ENCODE results near the gene ZEB1. TPM values are rescaled to one million over a fixed set of nuclear protein-coding genes. Genes with fewer than 3 reads are reported as not detected.

ZEB1 gene
- total RNA-seq, 1 experiment from 2014 or later = 31.5 TPM

- in situ Hi-C loops (cut with HindIII; ENCODE audit: low pct_unique_long_range_greater_than_20kb, low sequenced_read_pairs) = no loop called here
- intact Hi-C loops (cut with micrococcal nuclease; ENCODE audit: unreplicated experiment) = no loop called here
- no peaks in the 10 kb centered on the region for H3K36me3 ChIP-seq (ENCODE audit: control insufficient read depth, insufficient read depth, low read length)
- no peaks in the 10 kb centered on the region for H3K27me3 ChIP-seq (ENCODE audit: control insufficient read depth, insufficient read depth, low read length)
- no peak for TF ChIP-seq TCF7L2 (IDR thresholded peaks at IDR 0.05; ENCODE audit: low read depth, low read length)
- no peak for TF ChIP-seq POLR2AphosphoS5 (IDR thresholded peaks at IDR 0.05; ENCODE audit: low read depth, low read length)
- TF ChIP-seq, protein P1, sequence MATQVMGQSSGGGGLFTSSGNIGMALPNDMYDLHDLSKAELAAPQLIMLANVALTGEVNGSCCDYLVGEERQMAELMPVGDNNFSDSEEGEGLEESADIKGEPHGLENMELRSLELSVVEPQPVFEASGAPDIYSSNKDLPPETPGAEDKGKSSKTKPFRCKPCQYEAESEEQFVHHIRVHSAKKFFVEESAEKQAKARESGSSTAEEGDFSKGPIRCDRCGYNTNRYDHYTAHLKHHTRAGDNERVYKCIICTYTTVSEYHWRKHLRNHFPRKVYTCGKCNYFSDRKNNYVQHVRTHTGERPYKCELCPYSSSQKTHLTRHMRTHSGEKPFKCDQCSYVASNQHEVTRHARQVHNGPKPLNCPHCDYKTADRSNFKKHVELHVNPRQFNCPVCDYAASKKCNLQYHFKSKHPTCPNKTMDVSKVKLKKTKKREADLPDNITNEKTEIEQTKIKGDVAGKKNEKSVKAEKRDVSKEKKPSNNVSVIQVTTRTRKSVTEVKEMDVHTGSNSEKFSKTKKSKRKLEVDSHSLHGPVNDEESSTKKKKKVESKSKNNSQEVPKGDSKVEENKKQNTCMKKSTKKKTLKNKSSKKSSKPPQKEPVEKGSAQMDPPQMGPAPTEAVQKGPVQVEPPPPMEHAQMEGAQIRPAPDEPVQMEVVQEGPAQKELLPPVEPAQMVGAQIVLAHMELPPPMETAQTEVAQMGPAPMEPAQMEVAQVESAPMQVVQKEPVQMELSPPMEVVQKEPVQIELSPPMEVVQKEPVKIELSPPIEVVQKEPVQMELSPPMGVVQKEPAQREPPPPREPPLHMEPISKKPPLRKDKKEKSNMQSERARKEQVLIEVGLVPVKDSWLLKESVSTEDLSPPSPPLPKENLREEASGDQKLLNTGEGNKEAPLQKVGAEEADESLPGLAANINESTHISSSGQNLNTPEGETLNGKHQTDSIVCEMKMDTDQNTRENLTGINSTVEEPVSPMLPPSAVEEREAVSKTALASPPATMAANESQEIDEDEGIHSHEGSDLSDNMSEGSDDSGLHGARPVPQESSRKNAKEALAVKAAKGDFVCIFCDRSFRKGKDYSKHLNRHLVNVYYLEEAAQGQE (IDR thresholded peaks at IDR 0.05; ENCODE audit: insufficient read depth in 1 of 2, low read depth in 2 of 2, low read length in 1 of 2) = no peak
- no peak for TF ChIP-seq SIN3A (IDR thresholded peaks at IDR 0.05; ENCODE audit: borderline replicate concordance, insufficient read depth, low read depth, low read length)
- no peak for TF ChIP-seq CTCF (IDR thresholded peaks at IDR 0.05)
- no peak overlapping the region for H3K27ac ChIP-seq (ENCODE audit: low read length)
- H3K4me3 ChIP-seq (ENCODE audit: low read depth in 2 of 2, low read length in 2 of 2) = no peak overlapping the region
- POLR2A ChIA-PET = no interaction called here
- ATAC-seq (no peak), DNase-seq (ENCODE audit: low read depth, low spot score) (no peak)
- H3K9me3 ChIP-seq (ENCODE audit: control insufficient read depth, insufficient read depth, low read depth, low read length) = peaks cover 5% of the 10 kb centered on the region; the same call in 1 of the 2 replicates
- CTCF ChIA-PET = no interaction called here
- no peaks in the 10 kb centered on the region for H3K4me1 ChIP-seq (ENCODE audit: control insufficient read depth, insufficient read depth, low read length)
- BruUV-seq (replicated peaks) = TSS peak; percentile 13
These were observed 147.3 kb downstream of the ZEB1 start for GRCh38 chr10:31466313-31466712.

GRCh38 chr10:31467791-31468535, 148.9 kb downstream of the ZEB1 start:
- ChIA-PET POLR2A (no interaction called here), CTCF (no interaction called here)
- no peak overlapping the region for H3K27ac ChIP-seq (ENCODE audit: low read length)
- no peaks in the 10 kb centered on the region for H3K4me1 ChIP-seq (ENCODE audit: control insufficient read depth, insufficient read depth, low read length)
- no peaks in the 10 kb centered on the region for H3K36me3 ChIP-seq (ENCODE audit: control insufficient read depth, insufficient read depth, low read length)
- no TSS peak for BruUV-seq (replicated peaks)
- no peak overlapping the region for H3K4me3 ChIP-seq (ENCODE audit: low read depth in 2 of 2, low read length in 2 of 2)
- peaks cover 5% of the 10 kb centered on the region; the same call in 1 of the 2 replicates for H3K9me3 ChIP-seq (ENCODE audit: control insufficient read depth, insufficient read depth, low read depth, low read length)
- DNase-seq (ENCODE audit: low read depth, low spot score) (peak; percentile 2), ATAC-seq (no peak)
- intact Hi-C loops (cut with micrococcal nuclease; ENCODE audit: unreplicated experiment) (no loop called here), in situ Hi-C loops (cut with HindIII; ENCODE audit: low pct_unique_long_range_greater_than_20kb, low sequenced_read_pairs) (no loop called here)
- TF ChIP-seq, protein P1 (IDR thresholded peaks at IDR 0.05; ENCODE audit: insufficient read depth in 1 of 2, low read depth in 2 of 2, low read length in 1 of 2) = no peak
- TF ChIP-seq TCF7L2 (IDR thresholded peaks at IDR 0.05; ENCODE audit: low read depth, low read length) (no peak), CTCF (IDR thresholded peaks at IDR 0.05) (peak; percentile 39)
- H3K27me3 ChIP-seq (ENCODE audit: control insufficient read depth, insufficient read depth, low read length) = no peaks in the 10 kb centered on the region
